K562 (cell line): ENCODE results near the gene CCNT1. TPM values are rescaled to one million over a fixed set of nuclear protein-coding genes. Genes with fewer than 3 reads are reported as not detected.

ENCODE experiments used
- ARID4B ChIP-seq: sonication (generic); formaldehyde crosslinking; IDR thresholded peaks from 2 replicates; pipeline ENCODE4 v1.8.0; 2022; ENCODE audit warnings: mild to moderate bottlenecking, missing genetic modification reagents
- KDM1A ChIP-seq, 2 experiments: fragments of 450-650 bp; IDR thresholded peaks; 2 replicates each; pipeline ENCODE4 v1.6.1; 2016; ENCODE audit warnings: mild to moderate bottlenecking in 2 of 2
- MAX ChIP-seq: sonication (generic); formaldehyde crosslinking; IDR thresholded peaks from 2 replicates; pipeline ENCODE4 v1.9.0; 2022; ENCODE audit warnings: mild to moderate bottlenecking, missing genetic modification reagents
- NFIC ChIP-seq: fragments of 450-650 bp; IDR thresholded peaks from 2 replicates; pipeline ENCODE4 v1.6.1; 2017; ENCODE audit warnings: mild to moderate bottlenecking, inconsistent platforms
- POLR2A ChIP-seq: fragments of 450-650 bp; conservative IDR thresholded peaks from 2 replicates; pipeline ENCODE4 v1.6.1; 2016
- POLR2B ChIP-seq: fragments of 450-650 bp; IDR thresholded peaks from 2 replicates; pipeline ENCODE4 v1.6.1; 2018; ENCODE audit warnings: low read depth; ENCODE audit not compliant: partially characterized antibody
- SUPT5H ChIP-seq: fragments of 450-650 bp; IDR thresholded peaks from 2 replicates; pipeline ENCODE4 v1.6.1; 2016
- polyA plus RNA-seq, 8 experiments: library from polyadenylated mRNA; depleted of rRNA in 4 of 8; stranded (reverse) in 5 of 8; unstranded in 3 of 8; fragments of >200 nt; fragmentation: Nextera tagmentation in 2 of 8; fragmentation: Illumina TruSeq in 1 of 8; extraction: Ambion mirVana in 2 of 8; extraction: Trizol in 1 of 8; gene quantifications; 2 replicates each; pipeline versions ENCODE4 v1.2.1 to v1.2.3, GENCODE V29; 2011 to 2014; ENCODE audit warnings: inconsistent platforms in 1 of 8, missing spikeins in 1 of 8
- total RNA-seq, 7 experiments: library from RNA; depleted of rRNA in 6 of 7; stranded (reverse); fragments of >200 nt in 6 of 7; fragmentation: Illumina TruSeq in 2 of 7; extraction: Trizol in 2 of 7; gene quantifications; 2 replicates each; pipeline versions ENCODE4 v1.2.1 to v1.2.3, GENCODE V29; 2011 to 2021; ENCODE audit warnings: low replicate concordance in 1 of 7
- TF ChIP-seq, protein P1 (sequence below): fragments of 450-650 bp; IDR thresholded peaks from 2 replicates; pipeline ENCODE4 v1.6.1; 2016; ENCODE audit warnings: mild to moderate bottlenecking, moderate library complexity

Gene CCNT1
- total and polyA plus RNA-seq, 9 of the 15 experiments (the other 6 are each of a cell fraction or from before 2014, with no cell fraction given) = 9.7 to 52.4 (median 33.4) TPM

- TF ChIP-seq, protein P1, sequence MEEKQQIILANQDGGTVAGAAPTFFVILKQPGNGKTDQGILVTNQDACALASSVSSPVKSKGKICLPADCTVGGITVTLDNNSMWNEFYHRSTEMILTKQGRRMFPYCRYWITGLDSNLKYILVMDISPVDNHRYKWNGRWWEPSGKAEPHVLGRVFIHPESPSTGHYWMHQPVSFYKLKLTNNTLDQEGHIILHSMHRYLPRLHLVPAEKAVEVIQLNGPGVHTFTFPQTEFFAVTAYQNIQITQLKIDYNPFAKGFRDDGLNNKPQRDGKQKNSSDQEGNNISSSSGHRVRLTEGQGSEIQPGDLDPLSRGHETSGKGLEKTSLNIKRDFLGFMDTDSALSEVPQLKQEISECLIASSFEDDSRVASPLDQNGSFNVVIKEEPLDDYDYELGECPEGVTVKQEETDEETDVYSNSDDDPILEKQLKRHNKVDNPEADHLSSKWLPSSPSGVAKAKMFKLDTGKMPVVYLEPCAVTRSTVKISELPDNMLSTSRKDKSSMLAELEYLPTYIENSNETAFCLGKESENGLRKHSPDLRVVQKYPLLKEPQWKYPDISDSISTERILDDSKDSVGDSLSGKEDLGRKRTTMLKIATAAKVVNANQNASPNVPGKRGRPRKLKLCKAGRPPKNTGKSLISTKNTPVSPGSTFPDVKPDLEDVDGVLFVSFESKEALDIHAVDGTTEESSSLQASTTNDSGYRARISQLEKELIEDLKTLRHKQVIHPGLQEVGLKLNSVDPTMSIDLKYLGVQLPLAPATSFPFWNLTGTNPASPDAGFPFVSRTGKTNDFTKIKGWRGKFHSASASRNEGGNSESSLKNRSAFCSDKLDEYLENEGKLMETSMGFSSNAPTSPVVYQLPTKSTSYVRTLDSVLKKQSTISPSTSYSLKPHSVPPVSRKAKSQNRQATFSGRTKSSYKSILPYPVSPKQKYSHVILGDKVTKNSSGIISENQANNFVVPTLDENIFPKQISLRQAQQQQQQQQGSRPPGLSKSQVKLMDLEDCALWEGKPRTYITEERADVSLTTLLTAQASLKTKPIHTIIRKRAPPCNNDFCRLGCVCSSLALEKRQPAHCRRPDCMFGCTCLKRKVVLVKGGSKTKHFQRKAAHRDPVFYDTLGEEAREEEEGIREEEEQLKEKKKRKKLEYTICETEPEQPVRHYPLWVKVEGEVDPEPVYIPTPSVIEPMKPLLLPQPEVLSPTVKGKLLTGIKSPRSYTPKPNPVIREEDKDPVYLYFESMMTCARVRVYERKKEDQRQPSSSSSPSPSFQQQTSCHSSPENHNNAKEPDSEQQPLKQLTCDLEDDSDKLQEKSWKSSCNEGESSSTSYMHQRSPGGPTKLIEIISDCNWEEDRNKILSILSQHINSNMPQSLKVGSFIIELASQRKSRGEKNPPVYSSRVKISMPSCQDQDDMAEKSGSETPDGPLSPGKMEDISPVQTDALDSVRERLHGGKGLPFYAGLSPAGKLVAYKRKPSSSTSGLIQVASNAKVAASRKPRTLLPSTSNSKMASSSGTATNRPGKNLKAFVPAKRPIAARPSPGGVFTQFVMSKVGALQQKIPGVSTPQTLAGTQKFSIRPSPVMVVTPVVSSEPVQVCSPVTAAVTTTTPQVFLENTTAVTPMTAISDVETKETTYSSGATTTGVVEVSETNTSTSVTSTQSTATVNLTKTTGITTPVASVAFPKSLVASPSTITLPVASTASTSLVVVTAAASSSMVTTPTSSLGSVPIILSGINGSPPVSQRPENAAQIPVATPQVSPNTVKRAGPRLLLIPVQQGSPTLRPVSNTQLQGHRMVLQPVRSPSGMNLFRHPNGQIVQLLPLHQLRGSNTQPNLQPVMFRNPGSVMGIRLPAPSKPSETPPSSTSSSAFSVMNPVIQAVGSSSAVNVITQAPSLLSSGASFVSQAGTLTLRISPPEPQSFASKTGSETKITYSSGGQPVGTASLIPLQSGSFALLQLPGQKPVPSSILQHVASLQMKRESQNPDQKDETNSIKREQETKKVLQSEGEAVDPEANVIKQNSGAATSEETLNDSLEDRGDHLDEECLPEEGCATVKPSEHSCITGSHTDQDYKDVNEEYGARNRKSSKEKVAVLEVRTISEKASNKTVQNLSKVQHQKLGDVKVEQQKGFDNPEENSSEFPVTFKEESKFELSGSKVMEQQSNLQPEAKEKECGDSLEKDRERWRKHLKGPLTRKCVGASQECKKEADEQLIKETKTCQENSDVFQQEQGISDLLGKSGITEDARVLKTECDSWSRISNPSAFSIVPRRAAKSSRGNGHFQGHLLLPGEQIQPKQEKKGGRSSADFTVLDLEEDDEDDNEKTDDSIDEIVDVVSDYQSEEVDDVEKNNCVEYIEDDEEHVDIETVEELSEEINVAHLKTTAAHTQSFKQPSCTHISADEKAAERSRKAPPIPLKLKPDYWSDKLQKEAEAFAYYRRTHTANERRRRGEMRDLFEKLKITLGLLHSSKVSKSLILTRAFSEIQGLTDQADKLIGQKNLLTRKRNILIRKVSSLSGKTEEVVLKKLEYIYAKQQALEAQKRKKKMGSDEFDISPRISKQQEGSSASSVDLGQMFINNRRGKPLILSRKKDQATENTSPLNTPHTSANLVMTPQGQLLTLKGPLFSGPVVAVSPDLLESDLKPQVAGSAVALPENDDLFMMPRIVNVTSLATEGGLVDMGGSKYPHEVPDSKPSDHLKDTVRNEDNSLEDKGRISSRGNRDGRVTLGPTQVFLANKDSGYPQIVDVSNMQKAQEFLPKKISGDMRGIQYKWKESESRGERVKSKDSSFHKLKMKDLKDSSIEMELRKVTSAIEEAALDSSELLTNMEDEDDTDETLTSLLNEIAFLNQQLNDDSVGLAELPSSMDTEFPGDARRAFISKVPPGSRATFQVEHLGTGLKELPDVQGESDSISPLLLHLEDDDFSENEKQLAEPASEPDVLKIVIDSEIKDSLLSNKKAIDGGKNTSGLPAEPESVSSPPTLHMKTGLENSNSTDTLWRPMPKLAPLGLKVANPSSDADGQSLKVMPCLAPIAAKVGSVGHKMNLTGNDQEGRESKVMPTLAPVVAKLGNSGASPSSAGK = 0 out of 2 replicates have a peak, but pooled peaks have one; percentile 19
- TF ChIP-seq KDM1A (IDR thresholded peaks at IDR 0.05) (0 out of 4 replicates have a peak, but pooled peaks of 1 of the 2 experiments have one; percentile 12), SUPT5H (0 out of 2 replicates have a peak, but pooled peaks have one; percentile 41), POLR2B (peak; percentile 45), POLR2A (peak; percentile 43; the same call in 1 of the 2 replicates), NFIC (0 out of 2 replicates have a peak, but pooled peaks have one; percentile 5), MAX (CRISPR knock-in tag) (no peak), ARID4B (no peak)
Measured at GRCh38 chr12:48686037-48686595, 30.4 kb downstream of the CCNT1 start (continued).
